GM18951 (cell line): ENCODE data around the gene HMMR.
"Not testable (repeated sequence)": the region's sequence is repeated elsewhere in the genome, so short reads cannot be mapped to it uniquely, and the experiment has no call there.

Source experiments
- POLR2A ChIP-seq: IDR thresholded peaks from 4 replicates; pipeline ENCODE4 v1.6.1; 2011; ENCODE audit warnings: mild to moderate bottlenecking; ENCODE audit not compliant: insufficient read length, insufficient read depth; ENCODE audit errors: extremely low read depth
- in situ Hi-C: fragments of 300-500 bp; cut with MboI; formaldehyde crosslinking; loops from one replicate; pipeline ENCODE4 v1.12.0; 2022; ENCODE audit warnings: low sequenced_read_pairs, mixed read lengths, inconsistent platforms; ENCODE audit not compliant: unreplicated experiment

HMMR gene, protein sequence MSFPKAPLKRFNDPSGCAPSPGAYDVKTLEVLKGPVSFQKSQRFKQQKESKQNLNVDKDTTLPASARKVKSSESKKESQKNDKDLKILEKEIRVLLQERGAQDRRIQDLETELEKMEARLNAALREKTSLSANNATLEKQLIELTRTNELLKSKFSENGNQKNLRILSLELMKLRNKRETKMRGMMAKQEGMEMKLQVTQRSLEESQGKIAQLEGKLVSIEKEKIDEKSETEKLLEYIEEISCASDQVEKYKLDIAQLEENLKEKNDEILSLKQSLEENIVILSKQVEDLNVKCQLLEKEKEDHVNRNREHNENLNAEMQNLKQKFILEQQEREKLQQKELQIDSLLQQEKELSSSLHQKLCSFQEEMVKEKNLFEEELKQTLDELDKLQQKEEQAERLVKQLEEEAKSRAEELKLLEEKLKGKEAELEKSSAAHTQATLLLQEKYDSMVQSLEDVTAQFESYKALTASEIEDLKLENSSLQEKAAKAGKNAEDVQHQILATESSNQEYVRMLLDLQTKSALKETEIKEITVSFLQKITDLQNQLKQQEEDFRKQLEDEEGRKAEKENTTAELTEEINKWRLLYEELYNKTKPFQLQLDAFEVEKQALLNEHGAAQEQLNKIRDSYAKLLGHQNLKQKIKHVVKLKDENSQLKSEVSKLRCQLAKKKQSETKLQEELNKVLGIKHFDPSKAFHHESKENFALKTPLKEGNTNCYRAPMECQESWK

DNA sequence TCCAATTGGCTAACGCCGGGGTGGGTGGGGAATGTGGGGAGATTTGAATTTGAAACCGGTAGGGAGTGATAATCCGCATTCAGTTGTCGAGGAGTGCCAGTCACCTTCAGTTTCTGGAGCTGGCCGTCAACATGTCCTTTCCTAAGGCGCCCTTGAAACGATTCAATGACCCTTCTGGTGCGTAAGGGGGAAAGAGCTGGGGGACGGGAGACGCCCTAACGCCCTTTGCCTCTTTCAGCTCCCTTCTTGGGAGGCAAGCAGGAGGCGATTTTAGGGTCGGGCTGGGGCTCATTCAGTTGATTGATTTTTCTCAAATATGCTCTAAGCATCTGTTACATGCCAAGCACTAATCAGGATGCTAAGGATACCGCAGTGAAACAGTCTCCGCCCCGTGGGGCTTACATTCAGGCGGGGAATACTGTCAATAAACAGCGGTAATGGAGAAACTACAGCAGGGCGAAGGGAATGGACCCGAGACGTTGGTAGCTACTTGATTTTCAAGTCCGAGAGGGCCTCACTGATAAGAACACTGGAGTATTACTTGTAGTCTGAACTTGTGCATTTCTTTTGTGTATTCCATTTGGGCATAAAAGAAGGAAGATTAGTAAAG is at the start of gene HMMR:
HMMR (plus strand) TSS at position 71 of the 610 bp plus-strand sequence; CDS start at position 132, 61 bp downstream.
- TF ChIP-seq POLR2A = peak; percentile 56
- in situ Hi-C loops = no loop called here

DNA sequence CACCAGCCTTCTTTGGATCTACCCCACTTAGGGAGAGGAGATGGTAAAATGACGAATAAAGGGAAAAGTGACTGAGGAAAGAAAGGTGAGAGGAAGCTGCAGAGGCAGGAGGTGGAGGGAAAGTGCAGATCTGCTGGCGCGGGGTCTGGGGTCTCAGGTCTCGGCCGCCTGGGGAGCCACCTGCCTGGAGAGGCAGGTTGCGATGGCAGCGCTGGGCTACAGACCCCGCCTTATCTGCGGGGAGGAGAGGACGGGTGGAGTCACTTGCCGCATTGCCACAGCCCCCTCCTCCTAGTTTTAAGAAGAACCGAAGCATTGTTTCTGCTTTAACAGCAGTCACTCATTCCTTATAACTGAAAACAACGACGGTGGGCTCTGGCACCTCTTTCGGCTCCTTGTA is 44.8 kb upstream of the HMMR start:
- in situ Hi-C loops = not testable (repeated sequence)

DNA sequence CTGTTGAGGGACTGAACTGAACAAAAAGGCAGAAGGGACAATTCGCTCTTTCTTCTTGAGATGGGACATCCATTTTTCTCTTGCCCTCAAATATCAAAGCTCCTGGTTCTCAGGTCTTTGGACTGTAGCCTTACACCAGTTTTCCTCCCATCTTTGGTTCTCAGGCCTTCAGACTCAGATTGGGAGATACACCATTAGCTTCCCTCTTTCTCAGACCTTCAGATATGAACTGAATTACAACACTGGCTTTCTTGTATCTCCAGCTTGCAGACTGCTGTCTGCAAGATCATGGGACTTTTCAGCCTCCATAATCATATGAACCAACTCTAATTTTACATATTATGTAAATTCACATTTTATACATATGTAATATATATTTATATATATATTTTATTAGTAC is 35.6 kb upstream of the HMMR start:
- no peak for TF ChIP-seq POLR2A
- in situ Hi-C loops = no loop called here

DNA sequence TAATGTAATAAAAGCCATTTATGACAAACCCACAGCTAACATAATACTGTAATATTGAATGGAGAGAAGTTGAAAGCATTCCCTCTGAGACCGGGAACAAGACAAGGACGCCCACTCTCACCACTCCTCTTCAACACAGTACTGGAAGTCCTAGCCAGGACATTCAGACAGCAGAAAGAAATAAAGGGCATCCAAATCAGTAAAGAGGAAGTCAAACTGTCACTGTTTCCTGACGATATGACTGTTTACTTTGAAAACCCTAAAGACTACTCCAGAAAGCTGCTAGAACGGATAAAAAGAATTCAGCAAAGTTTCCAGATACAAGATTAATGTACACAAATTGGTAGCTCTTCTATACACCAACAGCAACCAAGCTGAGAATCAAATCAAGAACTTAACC is 34.3 kb upstream of the HMMR start:
- in situ Hi-C loops = not testable (repeated sequence)

DNA sequence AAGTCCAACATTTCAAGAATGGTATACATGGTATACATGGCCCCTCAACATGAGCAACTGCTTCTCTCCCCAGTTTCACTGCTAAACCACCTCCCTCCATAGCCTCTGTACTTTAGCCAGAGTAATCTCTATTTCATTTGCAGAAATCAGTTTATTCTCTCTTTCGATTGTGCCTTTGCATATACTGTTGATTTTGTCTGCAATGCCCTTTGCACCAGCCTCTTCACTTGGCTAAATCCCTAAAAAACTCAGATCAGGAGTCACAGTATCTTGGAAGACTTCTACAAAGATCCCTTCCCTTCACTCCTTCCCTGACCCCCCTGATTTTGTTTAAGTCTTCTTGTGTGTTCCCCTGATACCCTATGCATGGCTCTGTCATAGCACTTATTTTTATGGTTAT is 27.9 kb upstream of the HMMR start:
- in situ Hi-C loops = no loop called here
- no peak for TF ChIP-seq POLR2A

DNA sequence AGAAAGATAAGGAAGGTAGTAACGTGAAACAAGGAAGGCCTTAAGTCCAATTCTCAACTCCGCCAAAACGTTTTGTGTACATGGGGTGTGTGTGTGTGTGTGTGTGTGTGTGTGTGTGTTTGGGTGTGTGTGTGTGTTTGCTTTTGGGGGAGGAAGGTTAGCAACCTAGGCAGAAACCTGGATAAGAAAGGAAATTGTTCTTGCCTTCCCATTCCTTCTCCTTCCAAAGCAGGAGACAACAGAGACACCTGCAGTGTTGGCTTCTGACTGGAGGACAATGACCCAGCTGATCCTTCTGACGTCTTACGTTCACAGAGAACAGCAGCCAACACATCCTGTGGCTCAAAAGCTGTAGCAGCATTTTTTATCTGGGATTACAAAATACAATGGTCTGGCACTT is 27.2 kb upstream of the HMMR start:
- in situ Hi-C loops = no loop called here
- TF ChIP-seq POLR2A = no peak

DNA sequence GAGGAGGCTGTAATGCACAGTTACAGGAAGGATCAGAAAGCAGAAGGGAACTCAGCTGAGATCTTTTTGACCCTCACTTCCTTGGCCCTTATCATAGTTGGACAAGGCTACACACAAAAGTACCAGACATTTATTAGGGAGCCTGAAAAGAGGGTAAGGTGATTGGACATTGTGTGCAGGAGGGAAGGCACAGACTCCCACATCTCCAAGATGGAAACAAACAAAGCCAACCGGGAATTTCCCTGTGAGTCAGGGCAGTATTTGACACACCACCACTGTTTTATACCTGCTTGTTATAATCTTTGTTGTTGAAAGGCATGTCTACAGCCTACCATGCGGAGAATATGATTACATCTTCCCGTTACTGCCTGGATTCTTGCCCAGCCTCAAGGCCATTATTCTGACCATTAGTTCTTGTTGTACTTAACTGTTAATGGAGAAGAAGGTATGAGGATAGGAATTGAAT is 26.0 kb upstream of the HMMR start:
- in situ Hi-C loops = no loop called here
- no peak for TF ChIP-seq POLR2A

DNA sequence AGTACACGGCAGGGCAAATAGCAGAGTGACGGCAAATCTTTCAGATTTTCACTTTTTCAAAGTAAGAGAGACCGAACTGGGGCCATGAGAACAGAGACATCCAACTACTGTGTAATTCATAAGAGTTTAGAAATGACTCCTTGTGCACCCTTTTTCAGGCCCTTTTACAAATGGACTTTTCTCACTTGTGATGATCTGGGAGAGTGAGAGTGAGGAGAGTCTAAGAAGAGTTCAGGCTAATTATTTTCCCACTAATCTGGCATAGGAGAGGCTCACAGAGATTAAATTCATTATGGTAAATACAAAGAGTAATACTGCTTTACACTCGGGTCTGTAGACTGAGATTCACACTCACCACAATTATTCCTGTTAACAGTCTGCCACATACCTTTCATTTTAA is 23.9 kb upstream of the HMMR start:
- TF ChIP-seq POLR2A = no peak
- in situ Hi-C loops = no loop called here

DNA sequence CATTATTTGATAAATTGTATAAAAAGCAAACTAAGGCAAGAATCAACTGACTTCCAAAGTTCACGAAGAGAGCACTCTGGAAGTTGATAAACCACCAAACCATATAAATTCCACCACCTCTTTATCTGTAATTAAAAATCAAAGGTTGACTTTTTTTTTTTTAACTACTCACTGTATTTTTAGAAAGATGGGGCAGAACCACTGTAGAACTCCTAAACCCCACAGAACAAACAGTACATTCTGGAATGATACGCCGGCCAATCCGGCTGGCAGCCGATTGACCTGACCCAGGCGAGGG is 23.5 kb upstream of the HMMR start:
- in situ Hi-C loops = no loop called here

DNA sequence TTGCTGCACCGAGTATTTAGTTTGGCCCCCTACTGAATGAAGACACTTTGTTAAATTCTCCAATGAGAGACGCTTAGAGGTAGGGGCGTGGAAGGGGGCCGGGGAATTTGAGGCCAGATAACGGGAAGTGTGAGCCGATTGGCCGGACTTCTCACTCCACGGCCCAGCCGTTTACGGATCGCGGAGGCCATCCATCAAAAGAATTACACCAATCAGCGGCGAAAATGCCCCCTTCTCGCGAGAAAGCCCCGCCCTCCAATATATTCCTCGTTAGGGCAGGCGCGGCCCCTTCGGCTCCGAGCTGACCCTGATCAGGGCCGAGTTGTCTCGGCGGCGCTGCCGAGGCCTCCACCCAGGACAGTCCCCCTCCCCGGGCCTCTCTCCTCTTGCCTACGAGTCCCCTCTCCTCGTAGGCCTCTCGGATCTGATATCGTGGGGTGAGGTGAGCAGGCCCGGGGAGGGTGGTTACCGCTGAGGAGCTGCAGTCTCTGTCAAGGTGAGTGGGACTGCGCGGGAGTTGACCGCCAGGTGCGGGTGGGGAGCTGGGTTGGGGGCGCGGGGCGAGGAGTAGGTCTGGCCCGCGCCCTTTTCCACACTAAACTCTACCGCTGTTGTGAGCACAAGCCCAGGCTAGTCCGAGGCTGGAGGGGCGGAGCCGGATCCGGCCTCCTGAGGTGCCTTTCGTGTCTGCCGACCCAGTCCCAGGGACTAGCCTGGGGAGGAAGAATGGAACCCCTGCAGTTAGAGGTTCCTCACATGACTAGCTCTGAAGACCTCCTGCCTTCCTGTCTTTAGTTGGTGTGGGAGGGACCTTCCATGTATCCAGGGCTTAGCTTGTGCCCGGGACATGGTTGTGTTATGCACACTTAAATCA is 22.9 kb upstream of the HMMR start, which contains the start of gene CCNG1:
CCNG1 (plus strand) TSS at position 287 of the 874 bp plus-strand sequence. CDS start 1,662 bp downstream, outside the sequence.
- in situ Hi-C loops = no loop called here
- peak; percentile 98 for TF ChIP-seq POLR2A

More for the DNA sequence above, 23.5 kb upstream of the HMMR start:
- TF ChIP-seq POLR2A = no peak

DNA sequence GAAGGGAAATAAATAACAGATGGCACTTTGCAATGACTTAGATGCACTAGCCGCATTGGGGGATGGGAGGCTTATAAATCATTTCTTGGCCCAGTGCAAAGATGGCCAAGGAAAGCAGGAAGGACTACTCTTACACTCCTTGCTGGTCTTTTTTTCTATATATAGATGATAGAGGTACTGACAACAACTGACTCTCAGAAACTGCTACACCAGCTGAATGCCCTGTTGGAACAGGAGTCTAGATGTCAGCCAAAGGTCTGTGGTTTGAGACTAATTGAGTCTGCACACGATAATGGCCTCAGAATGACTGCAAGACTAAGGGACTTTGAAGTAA is 21.4 kb upstream of the HMMR start:
- in situ Hi-C loops = no loop called here
- no peak for TF ChIP-seq POLR2A

DNA sequence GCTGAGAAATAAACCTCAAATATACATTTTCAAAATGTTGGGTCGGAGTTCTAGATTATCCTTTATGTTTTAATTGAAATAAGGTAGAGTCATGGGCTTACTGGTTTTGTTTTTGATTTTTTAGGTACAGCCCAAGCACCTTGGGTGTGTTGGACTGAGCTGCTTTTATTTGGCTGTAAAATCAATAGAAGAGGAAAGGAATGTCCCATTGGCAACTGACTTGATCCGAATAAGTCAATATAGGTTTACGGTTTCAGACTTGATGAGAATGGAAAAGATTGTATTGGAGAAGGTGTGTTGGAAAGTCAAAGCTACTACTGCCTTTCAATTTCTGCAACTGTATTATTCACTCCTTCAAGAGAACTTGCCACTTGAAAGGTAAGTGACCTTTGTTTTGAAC is 19.5 kb upstream of the HMMR start:
- no peak for TF ChIP-seq POLR2A
- in situ Hi-C loops = no loop called here

DNA sequence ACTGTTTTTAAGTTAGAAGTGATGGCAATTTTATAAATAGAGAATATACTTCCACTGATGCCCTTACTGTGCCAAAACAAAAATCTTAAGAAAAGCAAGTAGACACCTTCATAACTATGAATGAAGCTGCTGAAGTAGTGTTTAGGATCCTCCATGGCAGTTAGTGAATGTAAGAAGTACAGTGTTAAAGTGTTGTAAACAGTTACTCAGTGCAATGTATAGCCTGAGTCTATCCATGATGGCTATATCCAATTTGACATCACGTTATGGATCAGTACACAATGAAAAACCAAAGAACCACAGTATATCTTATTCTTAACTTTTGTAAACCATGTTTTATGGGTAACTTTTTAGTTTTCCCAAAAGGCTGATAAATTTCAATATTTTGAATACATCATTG is 15.9 kb upstream of the HMMR start:
- TF ChIP-seq POLR2A = no peak
- in situ Hi-C loops = no loop called here
